Stimulated activated CD4-positive, alpha-beta T cell treated with anti-CD3 and anti-CD28 coated beads, TNF-alpha, amount 100 ng/mL, for 24 hours (primary cell): Measurements from ENCODE around the gene ZC3H18.

Experiments used
- DNase-seq, 3 experiments: peaks; one replicate each; pipeline ENCODE4 v3.0.0-alpha.2; 2020; ENCODE audit warnings: low read depth in 3 of 3

ZC3H18 gene

DNA sequence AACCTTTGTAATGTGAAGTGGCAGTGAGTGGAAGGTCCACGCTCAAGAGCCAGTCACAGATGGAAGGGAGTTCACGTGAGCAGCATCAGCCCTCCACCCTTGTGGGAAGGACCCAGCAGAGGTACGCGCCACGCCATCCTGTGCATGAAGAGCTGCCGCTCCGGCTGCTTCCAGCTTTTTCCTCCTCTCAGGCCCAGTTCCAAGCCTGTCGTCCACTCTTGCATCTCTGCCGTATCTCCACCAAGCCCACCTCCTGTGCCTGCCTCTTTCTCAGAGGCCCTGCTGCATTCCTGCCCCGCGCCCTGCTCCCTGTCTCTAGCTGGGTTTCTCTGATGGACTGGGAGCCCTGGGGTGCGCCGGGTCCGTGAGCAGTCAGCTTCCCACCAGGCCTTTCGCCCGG lies 10.2 kb downstream of the ZC3H18 start:
- DNase-seq = no peak

- DNase-seq = no peak
Observed at GRCh38 chr16:88581033-88581432, 10.8 kb downstream of the ZC3H18 start.

DNA sequence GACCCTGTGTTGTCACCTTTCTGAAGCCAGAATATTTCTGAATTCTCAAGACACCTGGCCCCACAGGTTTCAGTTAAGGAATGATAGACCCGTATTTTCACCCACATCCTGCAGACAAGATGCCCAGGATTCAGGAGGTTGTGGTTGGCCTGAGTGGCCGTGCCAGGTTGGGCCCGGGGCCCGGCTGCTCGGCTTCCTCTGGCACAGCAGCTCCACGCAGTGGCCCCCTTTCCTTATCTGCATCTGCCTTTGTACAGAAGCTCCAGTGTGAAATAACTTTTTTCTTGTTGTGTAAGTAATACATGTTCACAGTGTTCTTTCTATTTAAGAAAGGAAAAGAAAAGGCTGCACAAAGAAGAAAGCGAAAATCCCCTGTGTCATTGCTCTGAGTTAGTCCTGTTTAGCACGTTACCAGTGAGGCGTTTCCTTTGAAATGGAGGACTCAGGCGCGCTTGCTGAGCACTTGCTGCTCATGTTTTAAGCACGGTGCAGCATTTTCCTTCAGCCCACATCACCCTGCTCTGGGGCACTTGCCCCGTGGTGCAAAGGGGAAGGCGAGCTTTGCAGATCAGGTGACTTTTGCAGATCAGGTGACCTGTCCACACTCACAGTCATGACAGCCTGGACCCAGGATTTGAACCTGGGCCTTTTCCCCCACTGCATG lies 12.8 kb downstream of the ZC3H18 start:
- DNase-seq = no peak

DNA sequence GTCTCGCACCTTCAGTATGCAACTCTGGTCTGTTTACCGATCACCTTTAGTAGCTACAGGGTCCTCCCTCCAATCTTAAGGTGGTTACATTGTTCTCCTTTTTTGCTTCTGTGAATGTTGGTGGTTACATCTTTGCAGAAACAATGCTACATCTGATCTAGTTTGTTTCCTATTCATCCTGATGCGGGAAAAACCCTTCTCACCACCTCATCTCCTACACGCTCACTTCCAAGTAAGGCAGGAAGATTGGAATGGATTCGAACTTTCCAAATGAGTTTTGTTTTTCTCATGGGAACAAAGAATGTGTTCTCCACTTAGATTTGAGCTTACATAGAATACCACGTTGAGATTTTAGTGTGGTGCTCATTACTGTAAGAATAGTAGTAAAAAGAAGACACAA lies 14.5 kb downstream of the ZC3H18 start:
- DNase-seq = no peak

GRCh38 chr16:88585269-88585668 lies 15.1 kb downstream of the ZC3H18 start:
- DNase-seq = no peak

DNA sequence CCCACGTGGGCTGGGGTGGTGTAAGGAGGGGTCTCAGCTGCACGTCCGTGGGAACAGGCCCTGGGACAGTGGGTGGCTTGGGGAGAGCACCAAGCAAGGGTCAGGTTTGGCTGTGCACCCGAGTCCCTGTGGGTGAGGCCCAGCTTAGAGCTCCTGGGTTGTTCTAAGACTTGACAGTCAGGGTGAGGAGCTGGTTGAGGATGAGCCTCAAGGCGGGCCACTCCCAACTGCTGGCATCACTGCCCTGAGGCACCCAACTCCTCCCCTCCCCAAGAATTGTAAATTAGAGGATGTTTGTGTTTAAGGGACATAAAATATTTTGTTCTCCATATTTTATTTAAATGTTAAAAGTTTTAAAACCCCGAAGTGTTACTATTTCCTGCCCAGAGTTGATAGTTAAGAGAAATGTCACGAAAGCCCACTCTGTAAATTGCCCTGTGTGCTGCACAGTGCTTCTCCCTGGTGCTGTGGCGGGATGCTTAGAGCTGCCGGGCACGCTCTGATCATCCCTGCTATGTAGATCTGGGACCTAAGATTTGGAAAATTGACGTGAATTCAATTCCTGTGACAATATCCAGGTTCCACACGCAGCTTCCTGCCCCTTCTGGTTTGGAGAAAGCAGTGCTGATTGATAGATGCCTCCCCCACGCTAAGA lies 15.9 kb downstream of the ZC3H18 start:
- DNase-seq = no peak

- no peak for DNase-seq
Observed at GRCh38 chr16:88588148-88588547, 17.9 kb downstream of the ZC3H18 start.

DNA sequence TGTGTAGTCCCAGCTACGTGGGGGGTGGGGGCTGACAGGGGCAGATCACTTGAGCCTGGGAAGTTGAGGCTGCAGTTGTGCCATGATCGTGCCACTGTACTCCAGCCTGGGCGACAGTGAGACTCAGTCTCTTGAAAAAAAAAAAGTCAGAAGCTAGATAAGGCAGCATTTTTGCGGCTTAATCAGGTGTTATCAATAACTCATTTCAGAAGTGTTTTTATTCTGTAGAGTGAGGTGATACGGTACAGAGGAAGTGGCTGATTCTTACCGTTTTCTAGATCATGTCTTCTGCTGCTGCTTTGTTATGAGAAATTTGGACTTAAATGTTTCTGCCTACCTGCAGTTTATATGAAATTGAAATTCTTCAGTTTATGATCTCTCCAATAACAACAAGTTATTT lies 18.6 kb downstream of the ZC3H18 start:
- DNase-seq = no peak

- DNase-seq = no peak
Observed at GRCh38 chr16:88589441-88589840, 19.2 kb downstream of the ZC3H18 start.

DNA sequence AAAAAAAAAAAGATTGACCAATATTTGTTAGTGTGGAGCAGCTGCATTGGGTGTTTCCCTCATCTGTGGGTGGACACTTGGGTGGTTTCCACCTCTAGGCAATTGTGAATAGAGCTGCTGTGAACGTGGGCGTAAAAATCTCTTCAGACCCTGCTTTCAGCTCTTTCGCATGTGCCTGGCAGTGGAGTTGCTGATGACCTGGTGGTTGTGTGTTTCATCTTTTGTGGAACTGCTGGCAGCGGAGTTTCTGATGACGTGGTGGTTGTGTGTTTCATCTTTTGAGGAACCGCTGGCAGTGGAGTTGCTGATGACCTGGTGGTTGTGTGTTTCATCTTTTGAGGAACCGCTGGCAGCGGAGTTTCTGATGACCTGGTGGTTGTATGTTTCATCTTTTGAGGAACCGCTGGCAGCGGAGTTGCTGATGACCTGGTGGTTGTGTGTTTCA lies 21.4 kb downstream of the ZC3H18 start:
- DNase-seq = peak in 2 of 3 experiments; percentile 9 to 47

DNA sequence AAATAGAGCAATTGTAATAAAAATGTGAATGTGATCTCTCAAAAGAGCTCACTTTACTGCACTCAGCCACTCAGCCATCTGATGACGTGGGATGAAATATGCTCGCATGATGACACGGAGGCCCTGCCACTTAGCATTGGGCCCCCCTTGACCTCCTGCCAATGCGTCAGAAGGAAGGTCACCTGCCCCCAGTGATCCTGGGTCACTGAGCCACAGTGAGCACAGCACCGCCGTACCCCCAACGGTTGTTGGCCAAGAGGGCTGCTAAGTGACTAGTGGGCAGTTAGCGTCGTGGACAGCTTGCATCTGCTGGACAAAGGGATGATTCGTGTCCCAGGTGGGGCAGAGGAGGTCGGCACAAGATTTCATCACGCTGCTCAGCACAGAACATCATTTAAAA lies 22.9 kb downstream of the ZC3H18 start:
- DNase-seq = no peak

GRCh38 chr16:88593489-88593888 lies 23.3 kb downstream of the ZC3H18 start:
- no peak for DNase-seq

GRCh38 chr16:88593910-88594309 lies 23.7 kb downstream of the ZC3H18 start:
- no peak for DNase-seq

GRCh38 chr16:88595101-88595500 lies 24.9 kb downstream of the ZC3H18 start:
- DNase-seq = no peak

GRCh38 chr16:88595921-88596320 lies 25.7 kb downstream of the ZC3H18 start:
- no peak for DNase-seq

GRCh38 chr16:88596483-88596882 lies 26.3 kb downstream of the ZC3H18 start:
- DNase-seq = no peak

DNA sequence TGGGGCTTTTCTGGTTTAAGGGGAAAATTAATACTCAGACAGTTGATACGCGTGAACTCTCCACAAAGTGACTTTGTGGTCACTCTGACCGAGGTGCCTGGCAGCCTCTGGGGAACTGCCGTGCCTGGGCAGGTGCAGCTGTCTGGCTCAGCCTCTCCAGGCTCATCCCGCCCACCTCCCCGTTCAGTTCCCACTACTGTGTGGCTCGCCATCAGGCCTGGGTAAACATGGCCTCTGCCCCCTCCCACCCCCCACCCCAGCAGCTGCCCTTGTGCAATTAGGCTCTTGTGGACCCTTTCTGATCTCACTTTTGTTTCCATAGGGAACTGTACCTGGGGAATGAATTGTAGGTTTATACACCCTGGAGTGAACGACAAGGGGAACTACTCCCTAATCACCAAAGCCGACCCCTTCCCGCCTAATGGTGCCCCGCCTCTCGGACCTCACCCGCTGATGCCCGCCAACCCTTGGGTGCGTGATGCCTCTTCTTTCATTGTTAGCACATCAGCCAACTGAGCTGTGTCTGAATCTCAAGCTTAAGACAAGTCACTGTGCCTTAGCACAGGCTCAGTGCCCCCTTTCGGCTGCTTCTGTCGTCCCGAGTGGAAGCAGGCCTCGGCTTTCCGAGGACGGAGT lies 27.8 kb downstream of the ZC3H18 start:
- DNase-seq = no peak

DNA sequence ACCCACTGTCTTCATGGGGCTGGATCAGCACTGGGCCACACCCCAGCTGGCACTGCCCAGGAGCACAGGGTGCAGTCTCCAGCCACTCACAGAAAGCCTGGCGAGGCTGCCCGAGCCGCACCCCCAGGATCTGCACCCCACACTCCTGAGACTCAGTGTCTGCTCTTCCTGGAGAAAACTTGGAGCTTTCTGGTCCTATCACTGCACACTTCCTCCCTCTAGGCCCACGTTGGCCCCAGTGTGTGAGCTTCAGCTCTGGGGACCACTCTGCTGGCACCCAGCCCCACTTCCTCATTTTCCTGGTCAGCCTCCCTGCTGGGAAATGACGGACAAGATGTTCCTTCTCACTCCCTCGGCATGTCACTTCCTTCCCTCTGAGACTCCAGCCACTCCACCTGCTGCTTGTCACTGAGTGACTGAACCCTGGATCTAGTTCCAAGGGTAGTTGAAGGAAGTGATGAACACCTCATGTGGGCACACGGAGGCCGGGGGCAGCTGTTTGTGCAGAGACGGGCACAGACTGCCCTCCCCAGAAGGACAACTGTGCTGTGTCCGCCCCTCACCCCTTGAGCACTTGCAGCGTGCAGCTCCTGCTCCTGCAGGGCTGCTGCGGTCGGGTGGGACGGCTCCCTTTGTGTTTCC lies 29.0 kb downstream of the ZC3H18 start:
- no peak for DNase-seq

DNA sequence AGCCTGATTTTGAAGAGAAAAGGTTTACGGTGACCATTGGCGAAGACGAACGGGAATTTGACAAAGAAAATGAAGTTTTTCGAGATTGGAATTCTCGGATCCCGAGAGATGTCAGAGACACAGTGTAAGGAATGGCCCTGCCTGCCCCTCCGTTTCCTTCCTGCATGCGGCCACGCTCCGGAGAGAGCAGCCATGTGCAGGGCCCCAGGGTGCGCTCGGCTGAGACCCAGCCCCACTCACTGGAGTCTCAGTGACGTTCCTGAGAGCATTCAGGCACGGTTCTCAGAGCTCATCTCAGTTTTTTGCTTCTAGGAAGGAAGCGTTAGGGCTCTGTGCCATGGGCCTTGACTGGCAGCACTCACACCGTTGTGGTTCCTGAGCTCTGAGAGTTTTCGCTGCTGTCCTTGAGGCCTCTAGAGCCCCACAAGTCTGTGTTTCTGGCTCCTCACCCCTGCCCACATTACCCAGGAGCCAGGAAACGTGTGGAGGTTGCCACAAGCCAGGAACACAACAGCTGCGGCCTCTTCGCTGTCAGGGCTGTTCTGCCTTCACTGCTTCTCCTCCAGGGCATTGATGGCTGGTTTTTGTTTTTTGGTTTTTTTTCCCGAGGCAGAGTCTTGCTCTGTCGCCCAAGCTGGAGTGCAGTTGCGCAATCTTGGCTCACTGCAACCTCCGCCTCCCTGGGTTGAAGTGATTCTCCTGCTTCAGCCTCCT lies 29.8 kb downstream of the ZC3H18 start:
- DNase-seq = no peak

- no peak for DNase-seq
Observed at GRCh38 chr16:88600539-88600896, 30.3 kb downstream of the ZC3H18 start.

DNA sequence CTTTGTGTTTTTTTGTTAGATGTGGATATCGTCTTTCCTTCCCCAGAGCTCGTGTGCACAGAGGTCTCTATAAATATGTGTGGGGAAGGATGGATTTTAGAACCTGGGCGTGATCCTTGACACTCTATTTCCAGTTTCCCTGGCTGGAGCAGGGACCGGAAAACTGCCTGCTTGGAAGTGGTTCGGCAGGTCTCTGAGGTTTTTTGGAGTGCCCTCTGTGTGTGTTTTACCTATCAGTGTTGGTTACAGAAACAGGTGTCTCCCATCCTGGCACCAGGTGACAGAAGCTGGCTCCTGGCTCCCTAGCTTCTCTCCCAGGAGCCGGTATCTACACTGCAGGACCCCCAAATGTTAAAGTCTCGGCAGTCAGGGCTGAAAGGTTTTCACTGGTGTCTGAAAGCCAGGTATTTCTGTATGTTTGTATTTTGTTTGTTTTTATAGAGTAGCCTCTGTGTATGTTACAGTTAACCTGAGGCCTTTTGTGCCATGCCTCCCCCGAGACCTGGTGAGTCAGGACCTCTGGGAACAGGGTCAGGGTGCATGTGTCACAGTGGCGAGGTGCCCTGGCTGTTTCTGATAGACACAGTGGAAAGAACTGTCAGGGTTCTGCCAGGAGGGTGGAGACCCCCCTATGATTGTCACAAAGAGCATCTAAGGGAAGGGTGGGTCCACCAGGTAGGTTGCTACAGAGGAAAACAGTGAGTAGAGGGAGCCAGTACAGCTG lies 31.3 kb downstream of the ZC3H18 start:
- no peak for DNase-seq
